Breast epithelium (tissue), 4 donors: ENCODE measurements around the gene SWAP70. TPM values are rescaled to one million over a fixed set of nuclear protein-coding genes. Genes with fewer than 3 reads are reported as not detected.

Experiments
- DNase-seq, 2 donors: peaks; one replicate each; pipeline ENCODE4 v3.0.0-alpha.2; 2019; ENCODE audit warnings: low spot score in 2 of 2
- H3K27ac ChIP-seq, 2 donors: fragments of 200-600 bp; sonication (generic) in 1 of 2; one replicate each; pipeline ENCODE4 v1.5.1; 2016 to 2019; ENCODE audit warnings: mild to moderate bottlenecking in 1 of 2
- H3K27me3 ChIP-seq, 2 donors: fragments of 200-600 bp; sonication (generic) in 1 of 2; one replicate each; pipeline versions ENCODE4 v1.5.1 to v1.6.0; 2017 to 2019; ENCODE audit warnings: control low read depth in 1 of 2, mild to moderate bottlenecking in 1 of 2
- H3K36me3 ChIP-seq: fragments of 200-600 bp; one replicate; pipeline ENCODE4 v1.5.1; 2019
- H3K4me1 ChIP-seq, 2 donors: fragments of 200-600 bp; sonication (generic); one replicate each; pipeline ENCODE4 v1.5.1; 2016 to 2019; ENCODE audit warnings: control low read depth in 1 of 2
- H3K4me3 ChIP-seq, 3 donors: fragments of 200-600 bp; sonication (generic); 1 replicate in 2 of 3; 2 replicates in 1 of 3; pipeline ENCODE4 v1.5.1; 2016 to 2019; ENCODE audit warnings: mild to moderate bottlenecking in 3 of 3, moderate library complexity in 2 of 3
- H3K9me3 ChIP-seq, 2 donors: fragments of 200-600 bp; sonication (generic) in 1 of 2; one replicate each; pipeline ENCODE4 v1.5.1; 2016 to 2019; ENCODE audit warnings: control low read depth in 1 of 2
- CTCF ChIP-seq, 3 donors: fragments of 450-650 bp; IDR thresholded peaks; one replicate each; pipeline ENCODE4 v1.5.1; 2016 to 2017; ENCODE audit warnings: antibody characterized with exemption in 3 of 3, mild to moderate bottlenecking in 3 of 3, moderate library complexity in 3 of 3
- POLR2A ChIP-seq: fragments of 450-650 bp; IDR thresholded peaks from one replicate; pipeline ENCODE4 v1.6.1; 2016; ENCODE audit warnings: antibody characterized with exemption, mild to moderate bottlenecking, moderate library complexity
- POLR2AphosphoS5 ChIP-seq, 3 donors: sonication (generic); formaldehyde crosslinking; IDR thresholded peaks; one replicate each; pipeline ENCODE4 v1.6.1; 2017; ENCODE audit warnings: antibody characterized with exemption in 3 of 3
- intact Hi-C: fragments of 100-400 bp; cut with DNase I; formaldehyde crosslinking; loops from one replicate; pipeline ENCODE4 v1.15.1; 2023; ENCODE audit warnings: low total_unique reads
- total RNA-seq, 3 donors: library from RNA; depleted of rRNA; stranded (reverse); fragments of >200 nt; gene quantifications; one replicate each; pipeline ENCODE4 v1.1.0, GENCODE V29; 2016

The SWAP70 gene
- total RNA-seq, 3 donors from 2014 or later = 36.8 to 64.5 (median 60.6) TPM

- intact Hi-C loops = no loop called here
- no peak for TF ChIP-seq CTCF (IDR thresholded peaks at IDR 0.05)
- TF ChIP-seq POLR2AphosphoS5 (IDR thresholded peaks at IDR 0.05) = no peak
- TF ChIP-seq POLR2A = no peak
- no peak for DNase-seq
- Histone ChIP-seq H3K4me3 (no peak overlapping the region), H3K27me3 (no peaks in the 10 kb centered on the region), H3K4me1 (no peaks in the 10 kb centered on the region), H3K27ac (no peak overlapping the region), H3K9me3 (peaks cover 0 to 5% of the 10 kb centered on the region in 2 donors), H3K36me3 (no peaks in the 10 kb centered on the region)
These were observed 3.0 kb upstream of the SWAP70 start for GRCh38 chr11:9660886-9661285.

- Histone ChIP-seq H3K4me3 (no peak overlapping the region), H3K27me3 (no peaks in the 10 kb centered on the region), H3K9me3 (peaks cover 0 to 5% of the 10 kb centered on the region in 2 donors), H3K4me1 (no peaks in the 10 kb centered on the region), H3K27ac (peak overlapping the region in 1 of 2 donors; percentile 99), H3K36me3 (no peaks in the 10 kb centered on the region)
- no peak for DNase-seq
- intact Hi-C loops = no loop called here
- TF ChIP-seq POLR2AphosphoS5 (IDR thresholded peaks at IDR 0.05) (no peak), CTCF (IDR thresholded peaks at IDR 0.05) (no peak), POLR2A (no peak)
These were observed 1.6 kb upstream of the SWAP70 start for GRCh38 chr11:9662273-9662672.

GRCh38 chr11:9664276-9665171 lies 647 bp downstream of the SWAP70 start:
- Histone ChIP-seq H3K4me3 (peak overlapping the region; percentile 93 to 98 (median 96)), H3K4me1 (no peaks in the 10 kb centered on the region), H3K27ac (peak overlapping the region; percentile 99), H3K36me3 (no peaks in the 10 kb centered on the region), H3K9me3 (peaks cover 0 to 5% of the 10 kb centered on the region in 2 donors), H3K27me3 (no peaks in the 10 kb centered on the region)
- DNase-seq = peak; percentile 31 to 59
- intact Hi-C loops = no loop called here
- TF ChIP-seq CTCF (IDR thresholded peaks at IDR 0.05) (no peak), POLR2AphosphoS5 (IDR thresholded peaks at IDR 0.05) (no peak), POLR2A (no peak)

- Histone ChIP-seq H3K27me3 (no peaks in the 10 kb centered on the region), H3K4me3 (peak overlapping the region in 1 of 3 donors; percentile 93), H3K36me3 (no peaks in the 10 kb centered on the region), H3K4me1 (no peaks in the 10 kb centered on the region), H3K27ac (no peak overlapping the region), H3K9me3 (peaks cover 0 to 5% of the 10 kb centered on the region in 2 donors)
- TF ChIP-seq POLR2A (no peak), POLR2AphosphoS5 (IDR thresholded peaks at IDR 0.05) (no peak), CTCF (IDR thresholded peaks at IDR 0.05) (no peak)
- DNase-seq = no peak
- intact Hi-C loops = no loop called here
These were observed 1.9 kb downstream of the SWAP70 start for GRCh38 chr11:9665749-9666148.

- H3K4me1 ChIP-seq = no peaks in the 10 kb centered on the region
- no peak overlapping the region for H3K4me3 ChIP-seq
- peaks cover 0 to 5% of the 10 kb centered on the region in 2 donors for H3K9me3 ChIP-seq
- H3K27me3 ChIP-seq = no peaks in the 10 kb centered on the region
- no peak for TF ChIP-seq CTCF (IDR thresholded peaks at IDR 0.05)
- TF ChIP-seq POLR2A = no peak
- TF ChIP-seq POLR2AphosphoS5 (IDR thresholded peaks at IDR 0.05) = no peak
- no peak overlapping the region for H3K27ac ChIP-seq
- H3K36me3 ChIP-seq = no peaks in the 10 kb centered on the region
- DNase-seq = no peak
- intact Hi-C loops = no loop called here
These were observed 6.1 kb downstream of the SWAP70 start for GRCh38 chr11:9669954-9670353.
